GM12878 (cell line): ENCODE results near the gene C21orf58. TPM values are rescaled to one million over a fixed set of nuclear protein-coding genes. Genes with fewer than 3 reads are reported as not detected.

Experiments used
- ATAC-seq: fragments of 200-7000 bp; cut with Tn5 transposase; 3 replicates; pipeline ENCODE4 v1.9.1; 2020; ENCODE audit warnings: mild to moderate bottlenecking, moderate library complexity
- BruUV-seq: library from RNA; stranded (reverse); fragments of 400-500 nt; replicated peaks from 2 replicates; lab custom pipeline; 2021; lab: Mats Ljungman, UMichigan
- CTCF ChIA-PET: fragments of 300-600 bp; sonication (Branson Sonifier 250); formaldehyde crosslinking; extraction: SDS; loops from one replicate; lab custom pipeline; 2021; ENCODE audit warnings: inconsistent platforms; lab: Yijun Ruan, JAX
- POLR2A ChIA-PET: fragments of 350-600 bp; formaldehyde crosslinking; extraction: SDS; loops from one replicate; lab custom pipeline; 2021; ENCODE audit warnings: inconsistent platforms; lab: Charles Lee
- RAD21 ChIA-PET: fragments of 300-600 bp; sonication (Branson Sonifier 250); formaldehyde crosslinking; loops from one replicate; lab custom pipeline; 2023; ENCODE audit warnings: antibody characterized with exemption; ENCODE audit not compliant: unreplicated experiment; lab: Charles Lee
- SMC1A ChIA-PET: fragments of 300-600 bp; sonication (Branson Sonifier 250); formaldehyde crosslinking; loops from one replicate; lab custom pipeline; 2023; ENCODE audit not compliant: unreplicated experiment, uncharacterized antibody; lab: Charles Lee
- DNase-seq: peaks from one replicate; pipeline ENCODE4 v3.0.0-alpha.2; 2011; ENCODE audit warnings: low read depth, low spot score
- FAIRE-seq: peaks from 3 replicates; lab custom pipeline; 2011; peaks lifted over from hg19 to GRCh38; lab: Jason Lieb, UNC
- H2AFZ ChIP-seq: 2 replicates; pipeline ENCODE4 v1.6.0; 2011; ENCODE audit warnings: low read depth, low read length, control low read depth; ENCODE audit not compliant: control insufficient read depth
- H3K27ac ChIP-seq: 2 replicates; pipeline ENCODE4 v1.5.1; 2011; ENCODE audit warnings: control low read depth; ENCODE audit not compliant: control insufficient read depth, insufficient read depth
- H3K27me3 ChIP-seq, 2 experiments: replicated peaks in 1 of 2; 2 replicates each; pipeline versions ENCODE4 v1.6.0 to v1.6.1; 2011; ENCODE audit warnings: low read length in 1 of 2; ENCODE audit not compliant: control insufficient read depth in 2 of 2, insufficient read depth in 2 of 2
- H3K36me3 ChIP-seq, 2 experiments: 2 replicates each; pipeline ENCODE4 v1.5.1; 2011; ENCODE audit warnings: low read length in 1 of 2; ENCODE audit not compliant: control insufficient read depth in 2 of 2, insufficient read depth in 2 of 2
- H3K4me1 ChIP-seq: 2 replicates; pipeline ENCODE4 v1.6.1; 2011; ENCODE audit warnings: mild to moderate bottlenecking, low read length, moderate library complexity, mixed read lengths; ENCODE audit not compliant: control insufficient read depth, insufficient read depth
- H3K4me2 ChIP-seq: 2 replicates; pipeline ENCODE4 v1.6.0; 2011; ENCODE audit warnings: control low read depth; ENCODE audit not compliant: control insufficient read depth, insufficient read depth
- H3K4me3 ChIP-seq: fragments of 200-600 bp; sonication (generic); 2 replicates; pipeline ENCODE4 v1.5.1; 2016
- H3K79me2 ChIP-seq: 2 replicates; pipeline ENCODE4 v1.6.0; 2011; ENCODE audit warnings: low read length; ENCODE audit not compliant: control insufficient read depth, insufficient read depth
- H3K9ac ChIP-seq: 2 replicates; pipeline ENCODE4 v1.8.0; 2011; ENCODE audit warnings: low read length, control low read depth, mixed read lengths; ENCODE audit not compliant: control insufficient read depth, insufficient read depth
- H3K9me3 ChIP-seq: replicated peaks from 3 replicates; pipeline ENCODE4 v1.5.1; 2011; ENCODE audit warnings: mild to moderate bottlenecking, low read length; ENCODE audit not compliant: control insufficient read depth, insufficient read depth
- H4K20me1 ChIP-seq: 2 replicates; pipeline ENCODE4 v1.6.0; 2011; ENCODE audit not compliant: control insufficient read depth, insufficient read depth
- CBX5 ChIP-seq: sonication (generic); IDR thresholded peaks from 2 replicates; pipeline ENCODE4 v1.6.1; 2016; ENCODE audit warnings: low read depth, moderate library complexity, mild to moderate bottlenecking, inconsistent platforms
- EP300 ChIP-seq, 2 experiments: fragments of 150-350 bp in 1 of 2; IDR thresholded peaks; 2 replicates each; pipeline ENCODE4 v1.6.1; 2011 to 2012; ENCODE audit warnings: low read depth in 2 of 2, low read length in 2 of 2, borderline replicate concordance in 1 of 2, improper control_type of control experiment in 1 of 2, inconsistent platforms in 1 of 2; ENCODE audit not compliant: control insufficient read depth in 1 of 2
- MTA2 ChIP-seq: fragments of 450-650 bp; IDR thresholded peaks from 2 replicates; pipeline ENCODE4 v1.6.1; 2016; ENCODE audit warnings: low read depth, mild to moderate bottlenecking, moderate library complexity
- MXI1 ChIP-seq: fragments of 150-350 bp; IDR thresholded peaks from 2 replicates; pipeline ENCODE4 v1.6.1; 2011; ENCODE audit warnings: low read depth, mild to moderate bottlenecking, inconsistent platforms, low read length, improper control_type of control experiment
- YBX1 ChIP-seq: fragments of 450-650 bp; IDR thresholded peaks from 2 replicates; pipeline ENCODE4 v1.6.1; 2016; ENCODE audit warnings: antibody characterized with exemption
- ZNF217 ChIP-seq: fragments of 450-650 bp; IDR thresholded peaks from 2 replicates; pipeline ENCODE4 v1.6.1; 2017; ENCODE audit warnings: antibody characterized with exemption, mild to moderate bottlenecking
- WGBS: methylation state at CpG from one replicate; pipeline ENCODE4 v1.1.6; 2016; ENCODE audit warnings: low lambda C conversion rate; ENCODE audit not compliant: insufficient replicate concordance, insufficient coverage; ENCODE audit errors: missing lambda C conversion rate; 5-methylcytosine and 5-hydroxymethylcytosine counted together
- in situ Hi-C: fragments of 300-500 bp; cut with MboI; formaldehyde crosslinking; loops from 9 replicates; pipeline ENCODE4 v1.14.3; 2018; ENCODE audit warnings: mixed read lengths
- intact Hi-C: fragments of 100-400 bp; cut with micrococcal nuclease; formaldehyde crosslinking; loops from one replicate; pipeline ENCODE4 v1.14.2; 2022; ENCODE audit not compliant: unreplicated experiment
- polyA plus RNA-seq, 11 experiments: library from polyadenylated mRNA; depleted of rRNA in 4 of 11; unstranded in 6 of 11; stranded (reverse) in 5 of 11; fragments of >200 nt; fragmentation: Nextera tagmentation in 4 of 11; fragmentation: Illumina TruSeq in 1 of 11; extraction: Ambion mirVana in 4 of 11; extraction: Trizol in 1 of 11; gene quantifications; 1 replicate in 1 of 11; 2 replicates in 10 of 11; pipeline versions ENCODE4 v1.2.1 to v1.2.3, GENCODE V29; 2011 to 2016; ENCODE audit warnings: inconsistent platforms in 2 of 11, missing spikeins in 2 of 11, low read depth in 1 of 11
- total RNA-seq, 4 experiments: library from RNA; depleted of rRNA in 3 of 4; stranded (reverse); fragments of >200 nt in 3 of 4; fragmentation: Illumina TruSeq in 1 of 4; extraction: Trizol in 1 of 4; gene quantifications; 2 replicates each; pipeline versions ENCODE4 v1.2.1 to v1.2.3, GENCODE V29; 2013 to 2021

C21orf58 gene
- total and polyA plus RNA-seq, 10 of the 15 experiments (the other 5 are each of a cell fraction or from before 2014, with no cell fraction given), result 1.1 to 22.3 (median 11.8) TPM

- TF ChIP-seq EP300 (IDR thresholded peaks at IDR 0.05; ENCODE audit: borderline replicate concordance in 1 of 2, control insufficient read depth in 1 of 2, low read depth in 2 of 2, low read length in 2 of 2) (no peak), YBX1 (no peak), CBX5 (no peak)
Observed at GRCh38 chr21:46328151-46328550, 4.5 kb upstream of the C21orf58 start (continued).

GRCh38 chr21:46327711-46328110 lies 4.0 kb upstream of the C21orf58 start:
- ChIA-PET SMC1A (no interaction called here), POLR2A (no interaction called here), CTCF (no interaction called here), RAD21 (no interaction called here)
- Histone ChIP-seq H3K36me3 (peaks cover 2 to 11% of the 10 kb centered on the region in 2 experiments), H3K4me3 (no peak overlapping the region), H3K9ac (no peak overlapping the region), H3K4me2 (no peak overlapping the region), H3K79me2 (peaks cover 32% of the 10 kb centered on the region), H2AFZ (no peak overlapping the region), H4K20me1 (no peaks in the 10 kb centered on the region), H3K9me3 (no peaks in the 10 kb centered on the region), H3K27ac (no peak overlapping the region), H3K27me3 (no peaks in the 10 kb centered on the region), H3K4me1 (no peaks in the 10 kb centered on the region)
- DNase-seq (no peak), FAIRE-seq (no peak), ATAC-seq (no peak)
- in situ Hi-C loops, result no loop called here
- WGBS, result 90% methylated on average over 4 of the region's 4 CpGs
- intact Hi-C loops, result no loop called here
- no TSS peak for BruUV-seq
- TF ChIP-seq MTA2, result no peak
- TF ChIP-seq ZNF217, result no peak
- no peak for TF ChIP-seq MXI1
